Endothelial cell of umbilical vein (primary cell): Measurements from ENCODE around the gene EHBP1L1. TPM values are rescaled to one million over a fixed set of nuclear protein-coding genes. Genes with fewer than 3 reads are reported as not detected.

ENCODE experiments used
- BruUV-seq: library from RNA; stranded (reverse); fragments of 400-500 nt; replicated peaks from 2 replicates; lab custom pipeline; 2021; lab: Mats Ljungman, UMichigan
- CTCF ChIA-PET: fragments of 300-600, 350-600 bp; sonication (Branson Sonifier 250); formaldehyde crosslinking; loops from one replicate; lab custom pipeline; 2021; ENCODE audit warnings: antibody characterized with exemption, inconsistent platforms; lab: Charles Lee
- POLR2A ChIA-PET: fragments of 300-600, 350-600 bp; sonication (Branson Sonifier 250); formaldehyde crosslinking; loops from one replicate; lab custom pipeline; 2021; ENCODE audit warnings: antibody characterized with exemption, inconsistent platforms; lab: Charles Lee
- DNase-seq: peaks from one replicate; pipeline ENCODE4 v3.0.0-alpha.2; 2011; ENCODE audit warnings: low read depth, low spot score
- FAIRE-seq: peaks from 2 replicates; lab custom pipeline; 2011; peaks lifted over from hg19 to GRCh38; lab: Jason Lieb, UNC
- H2AFZ ChIP-seq: 2 replicates; pipeline ENCODE4 v1.6.0; 2012; ENCODE audit warnings: low read depth, low read length, control low read depth, inconsistent platforms
- H3K27ac ChIP-seq: 2 replicates; pipeline ENCODE4 v1.5.1; 2011; ENCODE audit warnings: low read depth, mild to moderate bottlenecking, control low read depth, low read length, moderate library complexity; ENCODE audit not compliant: insufficient read depth
- H3K27me3 ChIP-seq, 2 experiments: 2 replicates each; pipeline versions ENCODE4 v1.6.0 to v1.6.1; 2011; ENCODE audit warnings: low read length in 2 of 2, mixed read lengths in 1 of 2; ENCODE audit not compliant: control insufficient read depth in 2 of 2, insufficient read depth in 2 of 2
- H3K36me3 ChIP-seq, 2 experiments: 2 replicates in 1 of 2; 3 replicates in 1 of 2; pipeline ENCODE4 v1.5.1; 2011; ENCODE audit warnings: low read length in 2 of 2, mild to moderate bottlenecking in 1 of 2, moderate library complexity in 1 of 2; ENCODE audit not compliant: control insufficient read depth in 2 of 2, insufficient read depth in 2 of 2; ENCODE audit errors: extremely low read depth in 1 of 2
- H3K4me1 ChIP-seq: 3 replicates; pipeline ENCODE4 v1.5.1; 2011; ENCODE audit warnings: mild to moderate bottlenecking, low read length; ENCODE audit not compliant: control insufficient read depth, insufficient read depth; ENCODE audit errors: extremely low read depth
- H3K4me2 ChIP-seq: 2 replicates; pipeline ENCODE4 v1.6.1; 2011; ENCODE audit warnings: low read length, control low read depth, mixed read lengths; ENCODE audit not compliant: insufficient read depth
- H3K4me3 ChIP-seq, 3 experiments: fragments of 200-600 bp in 1 of 3; sonication (generic), shearing (Covaris generic) in 1 of 3; replicated peaks in 1 of 3; 2 replicates each; pipeline ENCODE4 v1.5.1; 2011 to 2016; ENCODE audit warnings: control low read depth in 3 of 3, low read length in 3 of 3, mild to moderate bottlenecking in 2 of 3, inconsistent platforms in 1 of 3, low read depth in 1 of 3, moderate library complexity in 1 of 3; ENCODE audit not compliant: insufficient read depth in 1 of 3
- H3K79me2 ChIP-seq: 2 replicates; pipeline ENCODE4 v1.6.0; 2012; ENCODE audit warnings: low read length, inconsistent platforms; ENCODE audit not compliant: control insufficient read depth, insufficient read depth
- H3K9ac ChIP-seq: replicated peaks from 2 replicates; pipeline ENCODE3; 2011; ENCODE audit warnings: low read length, control low read depth; ENCODE audit not compliant: insufficient read depth; ENCODE audit errors: extremely low read depth
- H3K9me1 ChIP-seq: replicated peaks from 3 replicates; pipeline ENCODE4 v1.6.0; 2011; ENCODE audit warnings: mild to moderate bottlenecking, low read length; ENCODE audit not compliant: control insufficient read depth, insufficient read depth; ENCODE audit errors: extremely low read depth
- H3K9me3 ChIP-seq: replicated peaks from 2 replicates; pipeline ENCODE4 v1.5.1; 2012; ENCODE audit warnings: low read length, inconsistent platforms; ENCODE audit not compliant: control insufficient read depth, insufficient read depth
- H4K20me1 ChIP-seq: replicated peaks from 2 replicates; pipeline ENCODE3; 2011; ENCODE audit warnings: mild to moderate bottlenecking, low read length; ENCODE audit not compliant: control insufficient read depth, insufficient read depth; ENCODE audit errors: extremely low read depth
- EZH2 ChIP-seq: IDR thresholded peaks from 2 replicates; pipeline ENCODE4 v1.6.1; 2012; ENCODE audit warnings: borderline replicate concordance, low read depth, mild to moderate bottlenecking, moderate library complexity, low read length, inconsistent platforms; ENCODE audit not compliant: severe bottlenecking
- FOS ChIP-seq: IDR thresholded peaks from 2 replicates; pipeline ENCODE4 v1.6.1; 2011; ENCODE audit warnings: mild to moderate bottlenecking, low read length, moderate library complexity, borderline replicate concordance; ENCODE audit not compliant: insufficient read depth
- GATA2 ChIP-seq: IDR thresholded peaks from 2 replicates; pipeline ENCODE4 v1.7.0; 2011; ENCODE audit warnings: low read depth, mild to moderate bottlenecking, moderate library complexity, mixed read lengths, low read length; ENCODE audit not compliant: insufficient read length, insufficient read depth
- JUN ChIP-seq: IDR thresholded peaks from 2 replicates; pipeline ENCODE4 v1.6.1; 2011; ENCODE audit warnings: borderline replicate concordance, low read depth; ENCODE audit not compliant: insufficient read length, insufficient read depth
- MYC ChIP-seq: IDR thresholded peaks from one replicate; pipeline ENCODE4 v1.6.1; 2011; ENCODE audit warnings: mild to moderate bottlenecking, low read depth, low read length
- POLR2A ChIP-seq: IDR thresholded peaks from 2 replicates; pipeline ENCODE4 v1.6.1; 2012; ENCODE audit warnings: low read depth, mild to moderate bottlenecking, control low read depth, low read length
- POLR2AphosphoS5 ChIP-seq: IDR thresholded peaks from 2 replicates; pipeline ENCODE4 v1.6.1; 2012; ENCODE audit warnings: low read depth, mild to moderate bottlenecking, control low read depth, low read length, moderate library complexity; ENCODE audit not compliant: insufficient read depth
- dilution Hi-C: fragments of 300-500 bp; cut with MboI; formaldehyde crosslinking; loops from one replicate; pipeline ENCODE4 v1.15.0; 2019; ENCODE audit warnings: low sequenced_read_pairs; ENCODE audit not compliant: extremely low pct_ligation_motif_present
- intact Hi-C: fragments of 100-400 bp; cut with micrococcal nuclease; formaldehyde crosslinking; loops from one replicate; pipeline ENCODE4 v1.10.0; 2022
- polyA plus RNA-seq, 4 experiments: library from polyadenylated mRNA; depleted of rRNA in 3 of 4; stranded (reverse) in 3 of 4; unstranded in 1 of 4; fragments of >200 nt; gene quantifications; 2 replicates each; pipeline versions ENCODE4 v1.2.1 to v1.2.3, GENCODE V29; 2011 to 2012; ENCODE audit warnings: missing spikeins in 1 of 4
- total RNA-seq: library from RNA; stranded (reverse); gene quantifications from 2 replicates; pipeline ENCODE4 v1.2.3, GENCODE V29; 2021
- TF ChIP-seq, protein P1 (sequence below): IDR thresholded peaks from 2 replicates; pipeline ENCODE4 v1.6.1; 2011; ENCODE audit not compliant: insufficient read depth, insufficient read length
- TF ChIP-seq, protein P2 (sequence below), 2 donors: IDR thresholded peaks; 1 replicate in 1 of 2; 2 replicates in 1 of 2; pipeline ENCODE4 v1.5.1; 2011; ENCODE audit warnings: low read length in 2 of 2, mild to moderate bottlenecking in 2 of 2, moderate library complexity in 2 of 2, control low read depth in 1 of 2, inconsistent platforms in 1 of 2, low read depth in 1 of 2; ENCODE audit not compliant: insufficient read depth in 1 of 2; ENCODE audit errors: extremely low read depth in 1 of 2

The EHBP1L1 gene
- total and polyA plus RNA-seq, 2 donors (not counting 3 experiments of a cell fraction or from before 2014, with no cell fraction given) = 12.7 to 19.7 TPM

DNA sequence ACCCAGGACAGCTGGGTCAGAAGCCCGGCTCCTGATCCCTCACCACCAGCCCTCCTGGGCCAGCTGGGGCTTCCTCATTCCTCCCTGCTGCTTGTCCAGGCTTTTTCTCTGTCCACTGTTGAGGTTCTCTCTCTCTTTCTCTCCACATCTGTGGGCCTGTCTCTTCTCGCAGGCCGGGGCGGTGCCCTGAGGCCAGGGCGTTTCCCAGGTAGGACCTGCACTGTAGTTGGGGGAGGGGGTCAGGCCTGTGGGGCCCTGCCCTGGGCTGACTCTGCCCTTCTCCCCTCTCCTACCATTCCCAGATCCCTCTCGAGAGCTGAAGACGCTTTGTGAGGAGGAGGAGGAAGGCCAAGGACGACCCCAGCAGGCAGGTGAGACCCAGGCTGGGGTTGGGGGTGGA, 4.9 kb downstream of the EHBP1L1 start:
- no peaks in the 10 kb centered on the region for H3K9me3 ChIP-seq
- H3K27me3 ChIP-seq = no peaks in the 10 kb centered on the region
- no peak overlapping the region for H3K4me2 ChIP-seq
- no peak overlapping the region for H2AFZ ChIP-seq
- TF ChIP-seq MYC = no peak
- no peaks in the 10 kb centered on the region for H4K20me1 ChIP-seq
- ChIA-PET POLR2A (no interaction called here), CTCF (no interaction called here)
- H3K9ac ChIP-seq = no peak overlapping the region
- no peaks in the 10 kb centered on the region for H3K9me1 ChIP-seq
- dilution Hi-C loops (no loop called here), intact Hi-C loops (no loop called here)
- H3K27ac ChIP-seq = no peak overlapping the region
- H3K4me3 ChIP-seq = no peak overlapping the region
- DNase-seq = no peak
- H3K4me1 ChIP-seq = peaks cover 15% of the 10 kb centered on the region
- no peak for FAIRE-seq
- no peaks in the 10 kb centered on the region for H3K36me3 ChIP-seq
- no peaks in the 10 kb centered on the region for H3K79me2 ChIP-seq
- no TSS peak for BruUV-seq

DNA sequence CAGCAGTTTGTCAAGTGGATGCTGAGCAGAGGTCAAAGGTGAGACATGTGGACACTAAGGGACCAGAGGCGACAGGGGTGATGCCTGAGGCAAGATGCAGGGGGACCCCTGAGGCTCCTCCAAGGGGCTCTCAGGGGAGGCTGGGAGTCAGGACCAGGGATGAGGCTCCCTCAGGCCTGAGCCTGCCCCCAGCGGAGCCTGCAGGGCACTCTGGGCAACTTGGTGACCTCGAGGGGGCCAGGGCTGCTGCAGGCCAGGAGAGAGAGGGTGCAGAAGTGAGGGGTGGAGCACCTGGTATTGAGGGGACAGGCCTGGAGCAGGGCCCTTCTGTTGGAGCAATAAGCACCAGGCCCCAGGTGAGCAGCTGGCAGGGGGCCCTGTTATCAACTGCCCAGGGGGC, 6.1 kb downstream of the EHBP1L1 start:
- BruUV-seq = no TSS peak
- H3K4me3 ChIP-seq = no peak overlapping the region
- FAIRE-seq = no peak
- H3K79me2 ChIP-seq = no peaks in the 10 kb centered on the region
- no peak for DNase-seq
- TF ChIP-seq, protein P1, sequence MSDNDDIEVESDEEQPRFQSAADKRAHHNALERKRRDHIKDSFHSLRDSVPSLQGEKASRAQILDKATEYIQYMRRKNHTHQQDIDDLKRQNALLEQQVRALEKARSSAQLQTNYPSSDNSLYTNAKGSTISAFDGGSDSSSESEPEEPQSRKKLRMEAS = no peak
- TF ChIP-seq POLR2AphosphoS5 (no peak), JUN (no peak), MYC (no peak), FOS (no peak), GATA2 (no peak), POLR2A (no peak), EZH2 (no peak)
- TF ChIP-seq, protein P2, sequence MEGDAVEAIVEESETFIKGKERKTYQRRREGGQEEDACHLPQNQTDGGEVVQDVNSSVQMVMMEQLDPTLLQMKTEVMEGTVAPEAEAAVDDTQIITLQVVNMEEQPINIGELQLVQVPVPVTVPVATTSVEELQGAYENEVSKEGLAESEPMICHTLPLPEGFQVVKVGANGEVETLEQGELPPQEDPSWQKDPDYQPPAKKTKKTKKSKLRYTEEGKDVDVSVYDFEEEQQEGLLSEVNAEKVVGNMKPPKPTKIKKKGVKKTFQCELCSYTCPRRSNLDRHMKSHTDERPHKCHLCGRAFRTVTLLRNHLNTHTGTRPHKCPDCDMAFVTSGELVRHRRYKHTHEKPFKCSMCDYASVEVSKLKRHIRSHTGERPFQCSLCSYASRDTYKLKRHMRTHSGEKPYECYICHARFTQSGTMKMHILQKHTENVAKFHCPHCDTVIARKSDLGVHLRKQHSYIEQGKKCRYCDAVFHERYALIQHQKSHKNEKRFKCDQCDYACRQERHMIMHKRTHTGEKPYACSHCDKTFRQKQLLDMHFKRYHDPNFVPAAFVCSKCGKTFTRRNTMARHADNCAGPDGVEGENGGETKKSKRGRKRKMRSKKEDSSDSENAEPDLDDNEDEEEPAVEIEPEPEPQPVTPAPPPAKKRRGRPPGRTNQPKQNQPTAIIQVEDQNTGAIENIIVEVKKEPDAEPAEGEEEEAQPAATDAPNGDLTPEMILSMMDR (IDR thresholded peaks at IDR 0.05; ENCODE audit: extremely low read depth in 1 of 2, insufficient read depth in 1 of 2, low read depth in 1 of 2, low read length in 2 of 2) = no peak
- intact Hi-C loops = no loop called here
- dilution Hi-C loops = no loop called here
- no peak overlapping the region for H2AFZ ChIP-seq
- H3K27ac ChIP-seq = no peak overlapping the region
- no peaks in the 10 kb centered on the region for H3K9me3 ChIP-seq
- no peak overlapping the region for H3K4me2 ChIP-seq
- ChIA-PET POLR2A (no interaction called here), CTCF (no interaction called here)
- no peaks in the 10 kb centered on the region for H3K9me1 ChIP-seq
- no peaks in the 10 kb centered on the region for H3K27me3 ChIP-seq
- no peak overlapping the region for H3K9ac ChIP-seq
- H4K20me1 ChIP-seq = no peaks in the 10 kb centered on the region
- H3K4me1 ChIP-seq = peaks cover 7% of the 10 kb centered on the region
- H3K36me3 ChIP-seq = no peaks in the 10 kb centered on the region
